ENCODE results near the gene SLC38A10.

The SLC38A10 gene

GRCh38 chr17:81295031-81295675, at the start of gene SLC38A10:
Gene SLC38A10 (minus strand): TSS chr17:81295307. CDS start chr17:81294921, 386 bp downstream.
- peak; percentile 99 for DNase-seq (ENCODE audit: low spot score)

- DNase-seq (ENCODE audit: low spot score) = no peak
Observed at GRCh38 chr17:81342269-81343070, 47.4 kb upstream of the SLC38A10 start.

- DNase-seq (ENCODE audit: low spot score) = no peak
Observed at GRCh38 chr17:81341516-81342268, 46.6 kb upstream of the SLC38A10 start.

GRCh38 chr17:81340607-81341515, 45.8 kb upstream of the SLC38A10 start:
- DNase-seq (ENCODE audit: low spot score) = no peak

- DNase-seq (ENCODE audit: low spot score) = no peak
Observed at GRCh38 chr17:81339534-81340296, 44.6 kb upstream of the SLC38A10 start.

GRCh38 chr17:81339191-81339533, 44.1 kb upstream of the SLC38A10 start:
- DNase-seq (ENCODE audit: low spot score) = no peak

GRCh38 chr17:81338274-81339190, 43.4 kb upstream of the SLC38A10 start:
- no peak for DNase-seq (ENCODE audit: low spot score)

GRCh38 chr17:81337476-81337879, 42.4 kb upstream of the SLC38A10 start:
- DNase-seq (ENCODE audit: low spot score) = no peak

- no peak for DNase-seq (ENCODE audit: low spot score)
Observed at GRCh38 chr17:81336930-81337325, 41.8 kb upstream of the SLC38A10 start.

GRCh38 chr17:81336296-81336929, 41.3 kb upstream of the SLC38A10 start:
- no peak for DNase-seq (ENCODE audit: low spot score)

- DNase-seq (ENCODE audit: low spot score) = no peak
Observed at GRCh38 chr17:81335773-81336157, 40.7 kb upstream of the SLC38A10 start.

GRCh38 chr17:81334987-81335772, 40.1 kb upstream of the SLC38A10 start:
- no peak for DNase-seq (ENCODE audit: low spot score)

- DNase-seq (ENCODE audit: low spot score) = no peak
Observed at GRCh38 chr17:81334391-81334901, 39.3 kb upstream of the SLC38A10 start.

- DNase-seq (ENCODE audit: low spot score) = no peak
Observed at GRCh38 chr17:81333616-81334368, 38.7 kb upstream of the SLC38A10 start.

- no peak for DNase-seq (ENCODE audit: low spot score)
Observed at GRCh38 chr17:81332914-81333528, 37.9 kb upstream of the SLC38A10 start.

GRCh38 chr17:81332118-81332834, 37.2 kb upstream of the SLC38A10 start:
- DNase-seq (ENCODE audit: low spot score) = no peak
